ENCODE measurements around the gene DOCK11. TPM values are rescaled to one million over a fixed set of nuclear protein-coding genes. Genes with fewer than 3 reads are reported as not detected.
A peak's percentile ranks its signal among the peaks of the same experiment; 100 is the strongest.

DOCK11 gene
- total RNA-seq, 1 donor from 2014 or later = 22.1 TPM

GRCh38 chrX:118677318-118677717, 181.7 kb downstream of the DOCK11 start:
- H3K4me3 Mint-ChIP-seq (ENCODE audit: unreplicated experiment) = no peak overlapping the region
- no peaks in the 10 kb centered on the region for H3K27me3 Mint-ChIP-seq (ENCODE audit: low read depth)
- TF ChIP-seq CTCF (IDR thresholded peaks at IDR 0.05) = no peak
- no peak overlapping the region for H3K27ac Mint-ChIP-seq (ENCODE audit: unreplicated experiment)
- no peak for DNase-seq (ENCODE audit: low spot score)
- no peaks in the 10 kb centered on the region for H3K4me1 Mint-ChIP-seq (ENCODE audit: low read depth)
- H3K9me3 Mint-ChIP-seq (ENCODE audit: low read depth) = peaks cover 3% of the 10 kb centered on the region
- H3K36me3 Mint-ChIP-seq (ENCODE audit: low read depth) = peaks cover 3% of the 10 kb centered on the region

- Mint-ChIP-seq H3K27me3 (ENCODE audit: low read depth) (no peaks in the 10 kb centered on the region), H3K9me3 (ENCODE audit: low read depth) (no peaks in the 10 kb centered on the region), H3K4me3 (ENCODE audit: unreplicated experiment) (no peak overlapping the region), H3K4me1 (ENCODE audit: low read depth) (no peaks in the 10 kb centered on the region), H3K36me3 (ENCODE audit: low read depth) (peaks cover 1% of the 10 kb centered on the region), H3K27ac (ENCODE audit: unreplicated experiment) (no peak overlapping the region)
- no peak for DNase-seq (ENCODE audit: low spot score)
- TF ChIP-seq CTCF (IDR thresholded peaks at IDR 0.05) = peak; percentile 22
Observed at GRCh38 chrX:118679290-118679689, 183.7 kb downstream of the DOCK11 start.

GRCh38 chrX:118682258-118683014, 186.8 kb downstream of the DOCK11 start:
- H3K9me3 Mint-ChIP-seq (ENCODE audit: low read depth) = no peaks in the 10 kb centered on the region
- peaks cover 1% of the 10 kb centered on the region for H3K36me3 Mint-ChIP-seq (ENCODE audit: low read depth)
- no peaks in the 10 kb centered on the region for H3K27me3 Mint-ChIP-seq (ENCODE audit: low read depth)
- no peak overlapping the region for H3K4me3 Mint-ChIP-seq (ENCODE audit: unreplicated experiment)
- DNase-seq (ENCODE audit: low spot score) = no peak
- H3K27ac Mint-ChIP-seq (ENCODE audit: unreplicated experiment) = no peak overlapping the region
- peaks cover 5% of the 10 kb centered on the region for H3K4me1 Mint-ChIP-seq (ENCODE audit: low read depth)
- TF ChIP-seq CTCF (IDR thresholded peaks at IDR 0.05) = no peak

GRCh38 chrX:118685393-118685792, 189.8 kb downstream of the DOCK11 start:
- Mint-ChIP-seq H3K36me3 (ENCODE audit: low read depth) (no peaks in the 10 kb centered on the region), H3K27ac (ENCODE audit: unreplicated experiment) (peak overlapping the region; percentile 75), H3K27me3 (ENCODE audit: low read depth) (no peaks in the 10 kb centered on the region), H3K4me1 (ENCODE audit: low read depth) (peaks cover 12% of the 10 kb centered on the region), H3K4me3 (ENCODE audit: unreplicated experiment) (no peak overlapping the region), H3K9me3 (ENCODE audit: low read depth) (peaks cover 2% of the 10 kb centered on the region)
- no peak for TF ChIP-seq CTCF (IDR thresholded peaks at IDR 0.05)
- DNase-seq (ENCODE audit: low spot score) = no peak

GRCh38 chrX:118688935-118689334, 193.3 kb downstream of the DOCK11 start:
- H3K27ac Mint-ChIP-seq (ENCODE audit: unreplicated experiment) = no peak overlapping the region
- H3K36me3 Mint-ChIP-seq (ENCODE audit: low read depth) = no peaks in the 10 kb centered on the region
- DNase-seq (ENCODE audit: low spot score) = no peak
- peaks cover 8% of the 10 kb centered on the region for H3K9me3 Mint-ChIP-seq (ENCODE audit: low read depth)
- no peak overlapping the region for H3K4me3 Mint-ChIP-seq (ENCODE audit: unreplicated experiment)
- peaks cover 16% of the 10 kb centered on the region for H3K4me1 Mint-ChIP-seq (ENCODE audit: low read depth)
- no peak for TF ChIP-seq CTCF (IDR thresholded peaks at IDR 0.05)
- H3K27me3 Mint-ChIP-seq (ENCODE audit: low read depth) = no peaks in the 10 kb centered on the region
